SK-N-SH (cell line): ENCODE data around the gene FMO3. TPM values are rescaled to one million over a fixed set of nuclear protein-coding genes. Genes with fewer than 3 reads are reported as not detected.

Experiments
- CTCF ChIA-PET: fragments of 300-600, 350-600 bp; formaldehyde crosslinking; extraction: SDS; loops from one replicate; lab custom pipeline; 2021; lab: Yijun Ruan, JAX
- POLR2A ChIA-PET: fragments of 350-600 bp; sonication (Branson Sonifier 250); formaldehyde crosslinking; extraction: SDS; loops from one replicate; lab custom pipeline; 2020; ENCODE audit warnings: antibody characterized with exemption, inconsistent platforms; lab: Yijun Ruan, JAX
- DNase-seq: peaks from one replicate; pipeline ENCODE4 v3.0.0; 2012
- H2AFZ ChIP-seq: fragments of 200-600 bp; sonication (generic); 2 replicates; pipeline ENCODE4 v1.8.1; 2016; ENCODE audit warnings: antibody characterized with exemption, mild to moderate bottlenecking, low read depth
- H3F3A ChIP-seq: fragments of 200-600 bp; sonication (generic); replicated peaks from 2 replicates; pipeline ENCODE3; 2016; ENCODE audit warnings: antibody characterized with exemption, mild to moderate bottlenecking; ENCODE audit not compliant: insufficient read depth
- H3K27ac ChIP-seq, 2 experiments: fragments of 200-500 bp in 1 of 2; fragments of 200-600 bp in 1 of 2; sonication (Bioruptor generic) in 1 of 2; sonication (generic), shearing (Covaris generic) in 1 of 2; 2 replicates each; pipeline versions ENCODE4 v1.5.1 to v1.6.1; 2014 to 2016; ENCODE audit warnings: low read depth in 2 of 2, inconsistent platforms in 1 of 2, low read length in 1 of 2, mild to moderate bottlenecking in 1 of 2, mixed read lengths in 1 of 2
- H3K27me3 ChIP-seq: fragments of 200-600 bp; sonication (generic), shearing (Covaris generic); 2 replicates; pipeline ENCODE4 v1.6.1; 2016; ENCODE audit warnings: mixed run types; ENCODE audit not compliant: insufficient read depth
- H3K36me3 ChIP-seq, 2 experiments: fragments of 200-500 bp in 1 of 2; fragments of 200-600 bp in 1 of 2; sonication (Bioruptor generic) in 1 of 2; sonication (generic) in 1 of 2; replicated peaks in 1 of 2; 2 replicates each; pipeline versions ENCODE3 to v1.5.1; 2014 to 2016; ENCODE audit warnings: low read length in 1 of 2, mild to moderate bottlenecking in 1 of 2; ENCODE audit not compliant: insufficient read depth in 2 of 2, control insufficient read depth in 1 of 2
- H3K4me1 ChIP-seq, 2 experiments: fragments of 200-500 bp in 1 of 2; fragments of 200-600 bp in 1 of 2; sonication (Bioruptor generic) in 1 of 2; sonication (generic), shearing (Covaris generic) in 1 of 2; 2 replicates each; pipeline versions ENCODE4 v1.5.1 to v1.6.1; 2014 to 2016; ENCODE audit warnings: low read depth in 1 of 2, low read length in 1 of 2, mixed run types in 1 of 2; ENCODE audit not compliant: insufficient read depth in 2 of 2, control insufficient read depth in 1 of 2
- H3K4me2 ChIP-seq: fragments of 200-600 bp; sonication (generic), shearing (Covaris generic); 2 replicates; pipeline ENCODE4 v1.6.1; 2017; ENCODE audit warnings: mixed run types
- H3K4me3 ChIP-seq, 2 experiments: fragments of 200-500 bp in 1 of 2; fragments of 200-600 bp in 1 of 2; sonication (Bioruptor generic) in 1 of 2; sonication (generic), shearing (Covaris generic) in 1 of 2; 2 replicates each; pipeline versions ENCODE4 v1.5.1 to v1.8.1; 2014 to 2016; ENCODE audit warnings: low read depth in 2 of 2, inconsistent platforms in 1 of 2, low read length in 1 of 2, mild to moderate bottlenecking in 1 of 2, mixed read lengths in 1 of 2, moderate library complexity in 1 of 2
- H3K79me2 ChIP-seq: fragments of 200-600 bp; sonication (generic); 2 replicates; pipeline ENCODE4 v1.8.1; 2017; ENCODE audit warnings: mild to moderate bottlenecking; ENCODE audit not compliant: insufficient read depth
- H3K9ac ChIP-seq: fragments of 200-600 bp; sonication (generic); 2 replicates; pipeline ENCODE4 v1.6.1; 2017; ENCODE audit warnings: mixed run types
- H3K9me2 ChIP-seq: fragments of 200-600 bp; sonication (generic); 2 replicates; pipeline ENCODE4 v1.6.1; 2017; ENCODE audit warnings: mixed run types
- H3K9me3 ChIP-seq: fragments of 200-600 bp; sonication (generic); 2 replicates; pipeline ENCODE4 v1.6.1; 2017; ENCODE audit warnings: mixed run types, mild to moderate bottlenecking, moderate library complexity
- H4K20me1 ChIP-seq: fragments of 200-600 bp; sonication (generic); 2 replicates; pipeline ENCODE4 v1.6.1; 2017; ENCODE audit warnings: mild to moderate bottlenecking, mixed run types; ENCODE audit not compliant: insufficient read depth
- CTCF ChIP-seq: fragments of 200-600 bp; sonication (generic); IDR thresholded peaks from 2 replicates; pipeline ENCODE4 v1.6.1; 2017; ENCODE audit warnings: antibody characterized with exemption, mild to moderate bottlenecking, moderate library complexity
- EP300 ChIP-seq, 2 experiments: IDR thresholded peaks; 2 replicates each; pipeline versions ENCODE4 v1.4.0 to v1.6.1; 2012; ENCODE audit warnings: borderline replicate concordance in 1 of 2, low read depth in 1 of 2, low read length in 1 of 2
- FOSL2 ChIP-seq: IDR thresholded peaks from 2 replicates; pipeline ENCODE4 v1.4.0; 2012; ENCODE audit warnings: low read depth, mild to moderate bottlenecking, moderate library complexity, borderline replicate concordance
- GABPA ChIP-seq: IDR thresholded peaks from 2 replicates; pipeline ENCODE4 v1.4.0; 2012; ENCODE audit warnings: low read depth, mild to moderate bottlenecking
- MEF2A ChIP-seq: IDR thresholded peaks from 2 replicates; pipeline ENCODE4 v1.4.0; 2012; ENCODE audit warnings: low read depth, borderline replicate concordance
- NFIC ChIP-seq: IDR thresholded peaks from 2 replicates; pipeline ENCODE4 v1.4.0; 2012; ENCODE audit warnings: borderline replicate concordance
- RCOR1 ChIP-seq: fragments of 150-350 bp; IDR thresholded peaks from 2 replicates; pipeline ENCODE4 v1.6.1; 2017; ENCODE audit warnings: antibody characterized with exemption, low read length
- REST ChIP-seq: IDR thresholded peaks from 2 replicates; pipeline ENCODE4 v1.6.1; 2012; ENCODE audit warnings: mild to moderate bottlenecking, low read depth, low read length, moderate library complexity
- SMC3 ChIP-seq: IDR thresholded peaks from 2 replicates; pipeline ENCODE4 v1.6.1; 2012; ENCODE audit warnings: low read depth, low read length, improper control_type of control experiment
- TAF1 ChIP-seq: IDR thresholded peaks from 2 replicates; pipeline ENCODE4 v1.6.1; 2012; ENCODE audit warnings: low read depth, mild to moderate bottlenecking, low read length, moderate library complexity, borderline replicate concordance
- TEAD4 ChIP-seq: IDR thresholded peaks from 2 replicates; pipeline ENCODE4 v1.4.0; 2012; ENCODE audit warnings: mild to moderate bottlenecking, borderline replicate concordance; ENCODE audit not compliant: insufficient read depth
- ZBTB33 ChIP-seq: IDR thresholded peaks from 2 replicates; pipeline ENCODE4 v1.4.0; 2012; ENCODE audit warnings: low read depth, borderline replicate concordance
- polyA plus RNA-seq, 3 experiments: library from polyadenylated mRNA; depleted of rRNA; stranded (reverse); fragments of >200 nt; gene quantifications; 2 replicates each; pipeline ENCODE4 v1.2.3, GENCODE V29; 2012

FMO3 gene
- polyA plus RNA-seq, 1 of the 3 experiments (the other 2 are of a cell fraction), result 0.85 TPM

- no peak for TF ChIP-seq TEAD4
- no peak for TF ChIP-seq FOSL2
- no peak for TF ChIP-seq RCOR1
- TF ChIP-seq CTCF, result no peak
- TF ChIP-seq REST, result no peak
- no peak for TF ChIP-seq GABPA
- no peak for TF ChIP-seq TAF1
- no peak for TF ChIP-seq ZBTB33
- TF ChIP-seq MEF2A, result no peak
- no peak for TF ChIP-seq EP300 (IDR thresholded peaks at IDR 0.05; ENCODE audit: borderline replicate concordance in 1 of 2, low read depth in 1 of 2, low read length in 1 of 2)
- TF ChIP-seq NFIC, result no peak
- TF ChIP-seq SMC3, result no peak
- CTCF ChIA-PET, result no interaction called here
These were observed 37.8 kb downstream of the FMO3 start for GRCh38 chr1:171128463-171128862.

More at GRCh38 chr1:171128463-171128862, 37.8 kb downstream of the FMO3 start:
- Histone ChIP-seq H3K4me1 (no peaks in the 10 kb centered on the region), H3K36me3 (no peaks in the 10 kb centered on the region), H2AFZ (no peak overlapping the region), H4K20me1 (no peaks in the 10 kb centered on the region), H3K9me3 (peaks cover 7% of the 10 kb centered on the region; the same call in 1 of the 2 replicates), H3K4me2 (no peak overlapping the region), H3K9me2 (no peaks in the 10 kb centered on the region), H3K27me3 (0 out of 2 replicates have a peak, but pooled peaks cover 8% of the 10 kb centered on the region), H3K79me2 (no peaks in the 10 kb centered on the region), H3K27ac (no peak overlapping the region), H3K9ac (no peak overlapping the region), H3F3A (no peaks in the 10 kb centered on the region), H3K4me3 (no peak overlapping the region)
- no peak for DNase-seq
- POLR2A ChIA-PET, result no interaction called here
